OCI-LY1 (cell line): ENCODE measurements around the gene EFNB1.
A peak's percentile ranks its signal among the peaks of the same experiment; 100 is the strongest.

Experiments used
- H2AFZ ChIP-seq: fragments of 200-600 bp; sonication (generic), shearing (Covaris generic); 2 replicates; pipeline ENCODE4 v1.6.0; 2014; ENCODE audit warnings: antibody characterized with exemption, mild to moderate bottlenecking, low read length
- H3F3A ChIP-seq: fragments of 200-600 bp; sonication (generic), shearing (Covaris generic); 2 replicates; pipeline ENCODE4 v1.6.0; 2014; ENCODE audit warnings: mild to moderate bottlenecking, antibody characterized with exemption, low read length, moderate library complexity; ENCODE audit not compliant: insufficient read depth
- H3K27ac ChIP-seq: fragments of 200-600 bp; sonication (generic); 2 replicates; pipeline ENCODE4 v1.5.1; 2014; ENCODE audit warnings: low read length, mixed run types, mild to moderate bottlenecking, low read depth; ENCODE audit not compliant: poor library complexity, severe bottlenecking
- H3K27me3 ChIP-seq: fragments of 200-600 bp; sonication (generic); 2 replicates; pipeline ENCODE4 v1.6.0; 2014; ENCODE audit warnings: antibody characterized with exemption, mild to moderate bottlenecking, low read length, moderate library complexity; ENCODE audit not compliant: insufficient read depth
- H3K36me3 ChIP-seq: fragments of 200-600 bp; sonication (generic); 2 replicates; pipeline ENCODE4 v1.6.1; 2014; ENCODE audit warnings: mild to moderate bottlenecking, antibody characterized with exemption, low read length, moderate library complexity, mixed read lengths; ENCODE audit not compliant: insufficient read depth
- H3K4me1 ChIP-seq: fragments of 200-600 bp; sonication (generic); 2 replicates; pipeline ENCODE4 v1.5.1; 2014; ENCODE audit warnings: mild to moderate bottlenecking, low read length, moderate library complexity; ENCODE audit not compliant: insufficient read depth, severe bottlenecking
- H3K4me2 ChIP-seq: fragments of 200-600 bp; sonication (generic), shearing (Covaris generic); 2 replicates; pipeline ENCODE4 v1.6.1; 2014; ENCODE audit warnings: low read length
- H3K4me3 ChIP-seq: fragments of 200-600 bp; sonication (generic); 2 replicates; pipeline ENCODE4 v1.5.1; 2014; ENCODE audit warnings: low read length, low read depth, mild to moderate bottlenecking, mixed read lengths; ENCODE audit not compliant: poor library complexity, severe bottlenecking
- H3K79me2 ChIP-seq: fragments of 200-600 bp; shearing (Covaris generic); 2 replicates; pipeline ENCODE4 v1.6.1; 2016; ENCODE audit warnings: mixed run types, low read length, mixed read lengths; ENCODE audit not compliant: insufficient read depth
- H3K9ac ChIP-seq: fragments of 200-600 bp; sonication (generic), shearing (Covaris generic); 2 replicates; pipeline ENCODE4 v1.6.1; 2014; ENCODE audit warnings: mild to moderate bottlenecking, low read length, mixed read lengths
- H3K9me2 ChIP-seq: fragments of 200-600 bp; sonication (generic), shearing (Covaris generic); 2 replicates; pipeline ENCODE4 v1.6.1; 2014; ENCODE audit warnings: low read depth, mild to moderate bottlenecking, low read length, mixed read lengths
- H3K9me3 ChIP-seq: fragments of 200-600 bp; shearing (Covaris generic); 2 replicates; pipeline ENCODE4 v1.6.1; 2014; ENCODE audit warnings: low read length, mixed read lengths
- H4K20me1 ChIP-seq: fragments of 200-600 bp; sonication (generic), shearing (Covaris generic); 2 replicates; pipeline ENCODE4 v1.6.0; 2016; ENCODE audit warnings: mild to moderate bottlenecking, low read length; ENCODE audit not compliant: insufficient read depth
- CTCF ChIP-seq: fragments of 200-600 bp; sonication (generic), shearing (Covaris generic); IDR thresholded peaks from 2 replicates; pipeline ENCODE4 v1.5.1; 2017; ENCODE audit warnings: mild to moderate bottlenecking, antibody characterized with exemption, low read length, moderate library complexity, mixed read lengths
- EZH2 ChIP-seq: fragments of 200-600 bp; sonication (generic), shearing (Covaris generic); IDR thresholded peaks from 2 replicates; pipeline ENCODE4 v1.8.0; 2017; ENCODE audit warnings: borderline replicate concordance, mixed run types, mild to moderate bottlenecking, antibody characterized with exemption, low read length, moderate library complexity, mixed read lengths

Gene EFNB1

GRCh38 chrX:68822641-68823410 is 6.0 kb upstream of the EFNB1 start:
- Histone ChIP-seq H3K4me3 (no peak overlapping the region), H3K9me3 (no peaks in the 10 kb centered on the region), H3K9ac (no peak overlapping the region), H3K27me3 (no peaks in the 10 kb centered on the region), H2AFZ (no peak overlapping the region), H3K4me2 (no peak overlapping the region), H3K36me3 (no peaks in the 10 kb centered on the region), H3K4me1 (no peaks in the 10 kb centered on the region), H3K27ac (no peak overlapping the region), H3K79me2 (no peaks in the 10 kb centered on the region), H4K20me1 (no peaks in the 10 kb centered on the region), H3K9me2 (no peaks in the 10 kb centered on the region), H3F3A (no peaks in the 10 kb centered on the region)
- TF ChIP-seq CTCF = peak; percentile 34; the same call in 1 of the 2 replicates
- no peak for TF ChIP-seq EZH2

- Histone ChIP-seq H3K9me2 (no peaks in the 10 kb centered on the region), H3K27me3 (no peaks in the 10 kb centered on the region), H3K4me3 (no peak overlapping the region), H3K4me1 (peaks cover 6% of the 10 kb centered on the region), H3K4me2 (no peak overlapping the region), H4K20me1 (no peaks in the 10 kb centered on the region), H3K27ac (no peak overlapping the region), H2AFZ (no peak overlapping the region), H3K9ac (no peak overlapping the region), H3F3A (no peaks in the 10 kb centered on the region), H3K36me3 (no peaks in the 10 kb centered on the region), H3K9me3 (no peaks in the 10 kb centered on the region), H3K79me2 (no peaks in the 10 kb centered on the region)
- TF ChIP-seq CTCF (no peak), EZH2 (no peak)
Measured at GRCh38 chrX:68823413-68824151, 5.2 kb upstream of the EFNB1 start.

- Histone ChIP-seq H3K27ac (no peak overlapping the region), H3K27me3 (no peaks in the 10 kb centered on the region), H3K4me3 (no peak overlapping the region), H3K9me2 (no peaks in the 10 kb centered on the region), H3K36me3 (no peaks in the 10 kb centered on the region), H3K79me2 (no peaks in the 10 kb centered on the region), H3K9ac (no peak overlapping the region), H4K20me1 (no peaks in the 10 kb centered on the region), H2AFZ (no peak overlapping the region), H3K9me3 (no peaks in the 10 kb centered on the region), H3F3A (no peaks in the 10 kb centered on the region), H3K4me2 (no peak overlapping the region), H3K4me1 (peaks cover 6% of the 10 kb centered on the region)
- no peak for TF ChIP-seq EZH2
- no peak for TF ChIP-seq CTCF
Measured at GRCh38 chrX:68824152-68824433, 4.7 kb upstream of the EFNB1 start.
